Posterior cingulate gyrus (tissue), 11 donors: ENCODE data around the gene MTG1.
A peak's percentile ranks its signal among the peaks of the same experiment; 100 is the strongest.
"Not testable (repeated sequence)": the region's sequence is repeated elsewhere in the genome, so short reads cannot be mapped to it uniquely, and the experiment has no call there.

Source experiments
- DNase-seq, 10 donors: peaks; one replicate each; pipeline versions ENCODE4 v3.0.0 to v3.0.0-alpha.2; 2020 to 2021; ENCODE audit warnings: mixed read lengths in 3 of 10
- intact Hi-C: fragments of 100-400 bp; cut with DNase I; formaldehyde crosslinking; loops from one replicate; pipeline ENCODE4 v1.15.1; 2023

MTG1 gene

GRCh38 chr10:133393401-133394063 is 425 bp upstream of the MTG1 start:
- intact Hi-C loops, result no loop called here
- DNase-seq, result peak in 3 of 10 donors; percentile 4 to 71 (median 57)

DNA sequence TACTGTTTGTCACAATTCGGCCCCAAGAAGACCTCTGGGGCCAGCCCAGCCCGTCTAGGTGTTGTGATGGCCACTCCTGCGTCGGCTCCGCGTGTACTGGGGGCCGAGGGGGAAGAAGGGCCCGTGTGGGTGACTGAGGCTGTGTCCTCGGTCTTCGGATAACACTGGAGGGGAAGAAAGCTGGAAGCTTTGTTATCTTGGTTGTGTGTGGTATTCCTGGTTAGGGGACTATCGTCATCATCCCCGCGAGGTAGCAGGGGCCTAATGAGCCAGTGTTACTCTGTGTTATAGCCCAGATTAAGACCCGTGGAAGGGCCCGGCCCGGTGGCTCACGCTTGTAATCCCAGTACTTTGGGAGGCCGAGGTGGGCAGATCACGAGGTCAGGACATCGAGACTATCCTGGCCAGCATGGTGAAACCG is 854 bp downstream of the MTG1 start:
- intact Hi-C loops, result no loop called here
- peak in 3 of 10 donors; percentile 2 to 53 (median 30) for DNase-seq

- intact Hi-C loops, result no loop called here
- peak in 3 of 10 donors; percentile 3 to 60 (median 55) for DNase-seq
These were observed 2.2 kb downstream of the MTG1 start for GRCh38 chr10:133396035-133396624.

DNA sequence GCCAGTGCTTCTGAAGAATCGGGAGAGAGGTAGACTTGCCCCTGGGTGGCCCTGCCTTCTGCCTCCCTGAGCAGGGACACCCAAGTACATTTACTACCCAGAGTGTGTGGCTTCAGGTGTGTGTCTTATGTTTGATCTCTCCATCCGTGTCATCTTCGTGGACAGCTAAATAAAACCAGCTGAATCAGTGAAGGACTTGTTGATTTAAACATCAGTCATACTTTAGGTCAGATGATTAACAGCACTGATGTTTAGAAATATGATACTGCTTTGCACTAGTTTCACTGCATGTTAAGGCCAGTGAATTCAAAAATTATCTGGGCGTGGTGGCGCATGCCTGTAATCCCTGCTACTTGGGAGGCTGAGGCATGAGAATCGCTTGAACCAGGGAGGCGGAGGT is 4.0 kb downstream of the MTG1 start:
- intact Hi-C loops, result no loop called here
- DNase-seq, result peak in 2 of 10 donors; percentile 2 to 35

DNA sequence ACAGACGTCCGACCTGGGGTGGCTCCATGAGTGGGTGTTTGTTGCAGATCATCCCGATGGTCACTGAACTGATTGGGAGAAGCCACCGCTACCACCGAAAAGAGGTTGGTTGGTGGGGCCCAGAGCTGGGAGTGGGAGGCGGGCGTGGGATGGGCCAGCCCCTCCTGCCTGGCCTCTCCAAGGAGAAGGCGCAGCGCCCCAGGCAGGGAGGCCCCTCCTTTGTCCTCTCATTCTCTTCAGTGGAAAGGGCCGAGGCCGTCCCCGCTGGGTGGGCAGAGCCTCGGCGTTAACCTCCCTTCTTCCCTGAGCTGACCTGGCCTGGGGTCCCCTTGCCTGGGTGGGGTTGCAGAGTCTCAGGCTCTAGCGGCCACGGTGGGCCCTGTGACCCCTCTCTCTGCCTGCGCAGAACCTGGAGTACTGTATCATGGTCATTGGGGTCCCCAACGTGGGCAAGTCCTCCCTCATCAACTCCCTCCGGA is 5.2 kb downstream of the MTG1 start:
- DNase-seq, result peak in 3 of 10 donors; percentile 3 to 67 (median 54)
- intact Hi-C loops, result no loop called here

DNA sequence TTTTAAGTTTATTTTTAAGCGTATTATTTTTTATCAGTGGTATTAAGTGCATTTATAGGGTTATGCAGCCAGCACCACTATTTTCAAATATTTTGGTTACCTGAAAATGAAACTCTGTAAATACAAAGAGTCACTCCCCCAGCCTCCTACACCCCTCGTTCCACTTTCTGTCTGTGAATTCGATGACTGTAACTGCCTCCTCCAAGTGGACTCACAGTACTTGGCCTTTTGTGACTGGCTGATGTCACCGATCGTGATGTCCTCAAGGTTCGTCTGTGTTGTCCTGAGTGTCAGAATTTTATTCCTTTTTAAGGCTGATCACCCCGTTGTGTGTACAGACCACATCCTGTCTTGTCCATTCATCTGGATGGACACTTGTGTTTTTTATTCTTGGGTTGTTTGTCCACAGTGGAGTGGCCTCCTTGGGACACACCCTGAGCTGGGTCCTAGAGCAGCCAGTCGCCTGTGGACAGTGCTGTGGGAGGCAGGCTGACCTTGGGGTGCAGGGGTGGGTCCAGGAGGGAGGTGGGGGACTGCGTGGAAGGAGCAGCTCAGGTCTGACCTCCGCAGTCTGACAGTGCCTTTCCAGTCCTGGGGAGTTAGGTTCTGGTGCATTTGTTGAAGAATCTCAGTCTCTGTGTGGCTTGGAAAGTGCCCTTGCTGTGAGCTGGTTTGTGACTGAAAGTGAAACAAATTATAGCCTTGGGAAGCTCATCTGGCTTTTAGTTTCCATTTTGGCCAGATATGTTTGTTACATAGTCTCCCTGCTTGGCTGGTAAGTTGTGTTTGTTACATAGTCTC is 6.9 kb downstream of the MTG1 start:
- DNase-seq, result peak in 2 of 10 donors; percentile 16 to 44
- intact Hi-C loops, result no loop called here

DNA sequence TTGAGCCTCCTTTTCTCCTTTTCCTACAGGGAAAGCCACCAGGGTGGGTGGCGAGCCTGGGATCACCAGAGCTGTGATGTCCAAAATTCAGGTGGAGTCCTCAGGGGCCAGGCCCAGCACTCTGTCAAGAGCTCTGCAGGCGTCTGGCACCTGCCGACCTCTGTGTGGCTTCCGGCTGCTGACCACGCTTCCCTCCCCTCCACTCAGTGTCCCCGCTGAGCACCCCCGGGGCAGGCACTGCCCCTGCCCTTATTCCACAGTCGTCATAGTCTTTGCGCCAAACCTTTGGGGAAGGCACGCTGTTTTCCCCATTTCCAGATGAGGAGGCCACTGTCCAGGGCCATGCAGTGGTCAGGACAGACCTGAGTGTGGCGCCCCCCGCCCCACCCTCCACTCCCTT is 7.5 kb downstream of the MTG1 start:
- peak in 3 of 10 donors; percentile 2 to 42 (median 35) for DNase-seq
- intact Hi-C loops, result no loop called here

GRCh38 chr10:133401981-133402725 is 8.2 kb downstream of the MTG1 start:
- intact Hi-C loops, result no loop called here
- peak in 4 of 10 donors; percentile 1 to 78 (median 34) for DNase-seq

- peak in 2 of 10 donors; percentile 15 to 38 for DNase-seq
- intact Hi-C loops, result no loop called here
These were observed 9.4 kb downstream of the MTG1 start for GRCh38 chr10:133403359-133403758.

GRCh38 chr10:133403784-133404183 is 9.8 kb downstream of the MTG1 start:
- intact Hi-C loops, result no loop called here
- DNase-seq, result peak in 1 of 10 donors; percentile 4

DNA sequence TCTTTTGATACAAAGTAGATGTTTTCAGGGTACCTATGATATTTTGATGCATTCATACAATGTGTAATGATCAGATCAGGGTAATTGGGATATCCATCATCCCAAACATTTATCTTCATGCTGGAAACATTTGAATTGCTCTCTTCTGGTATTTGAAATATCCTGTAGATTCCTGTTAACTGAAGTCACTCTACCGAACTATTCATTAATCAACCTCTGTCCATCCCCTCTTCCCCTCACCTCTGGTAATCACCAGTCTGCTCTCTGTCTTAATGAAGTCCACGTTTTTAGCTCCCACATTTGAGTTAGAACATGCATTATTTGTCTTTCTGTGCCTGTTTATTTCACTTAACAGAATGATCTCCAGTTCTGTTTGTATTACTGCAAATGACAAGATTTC is 11.3 kb downstream of the MTG1 start:
- DNase-seq, result no peak
- intact Hi-C loops, result no loop called here

GRCh38 chr10:133405844-133406527 is 12.0 kb downstream of the MTG1 start:
- peak in 2 of 10 donors; percentile 17 to 18 for DNase-seq
- intact Hi-C loops, result no loop called here

DNA sequence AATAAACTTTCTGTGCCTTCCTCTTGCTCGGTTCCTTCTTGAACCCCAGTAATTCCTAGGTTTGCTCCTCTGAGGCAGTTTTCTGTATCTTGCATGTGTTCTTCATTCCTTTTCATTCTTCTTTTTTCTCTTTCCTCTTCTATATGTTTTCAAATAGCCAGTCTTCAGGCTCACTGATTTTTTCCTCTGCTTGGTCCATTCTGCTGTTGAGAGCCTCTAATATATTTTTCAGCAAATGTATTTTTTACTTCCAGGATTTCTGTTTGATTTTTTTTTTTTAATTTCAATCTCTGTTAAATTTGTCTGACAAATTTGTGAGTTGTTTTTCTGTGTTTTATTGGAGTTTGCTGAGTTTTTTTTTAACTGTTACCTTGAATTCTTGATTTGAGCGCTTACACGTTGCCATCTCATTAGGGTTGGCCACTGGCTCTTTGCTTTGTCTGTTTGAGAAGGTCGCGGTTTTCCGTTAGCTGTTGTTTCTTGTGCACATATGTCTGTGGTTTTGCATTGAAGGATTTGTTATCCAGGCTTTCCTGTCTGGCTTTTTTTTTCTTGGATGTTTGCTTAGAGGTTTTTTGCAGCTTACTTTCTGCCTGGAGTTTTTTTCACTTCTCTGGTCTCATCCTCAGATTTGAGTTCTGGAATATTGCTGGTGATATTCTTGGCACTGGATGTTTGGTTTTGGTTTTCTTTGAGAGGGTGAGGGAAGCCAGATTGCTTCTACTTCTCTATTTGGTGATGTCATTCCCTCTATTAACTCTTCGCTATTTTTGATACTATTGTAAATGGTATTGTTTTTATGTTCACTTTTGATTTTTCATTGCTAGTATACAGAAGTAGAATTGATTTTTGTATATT is 17.8 kb downstream of the MTG1 start:
- intact Hi-C loops, result no loop called here

GRCh38 chr10:133412381-133412711 is 18.4 kb downstream of the MTG1 start:
- no peak for DNase-seq

More for the DNA sequence above, 17.8 kb downstream of the MTG1 start:
- no peak for DNase-seq

GRCh38 chr10:133414401-133414800 is 20.4 kb downstream of the MTG1 start:
- intact Hi-C loops, result not testable (repeated sequence)
- DNase-seq, result peak in 1 of 10 donors; percentile 74

More at GRCh38 chr10:133412381-133412711, 18.4 kb downstream of the MTG1 start:
- intact Hi-C loops, result no loop called here

DNA sequence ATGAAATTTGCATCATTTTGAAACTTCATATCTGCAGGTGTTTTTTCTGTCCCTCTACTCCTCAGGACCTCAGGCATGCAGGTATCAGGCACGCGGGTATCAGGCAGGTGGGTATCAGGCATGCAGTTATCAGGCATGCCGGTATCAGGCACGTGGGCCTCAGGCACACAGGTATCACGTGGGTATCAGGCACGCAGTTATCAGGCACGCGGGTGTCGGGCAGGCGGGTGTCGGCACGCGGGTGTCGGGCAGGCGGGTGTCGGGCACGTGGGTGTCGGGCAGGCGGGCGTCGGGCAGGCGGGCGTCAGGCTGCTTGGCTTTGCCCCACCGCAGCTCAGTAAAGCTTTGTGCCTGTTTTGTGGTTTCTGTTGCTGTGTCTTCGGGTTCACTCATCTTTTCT is 21.8 kb downstream of the MTG1 start:
- intact Hi-C loops, result no loop called here
- DNase-seq, result peak in 1 of 10 donors; percentile 70

GRCh38 chr10:133418289-133418993 is 24.5 kb downstream of the MTG1 start:
- intact Hi-C loops, result no loop called here
- DNase-seq, result peak in 1 of 10 donors; percentile 53

GRCh38 chr10:133419211-133419950 is 25.4 kb downstream of the MTG1 start:
- intact Hi-C loops, result no loop called here

More at GRCh38 chr10:133419211-133419950, 25.4 kb downstream of the MTG1 start:
- peak in 1 of 10 donors; percentile 73 for DNase-seq
